Measurements from ENCODE around the gene APBA2.

The APBA2 gene

GRCh38 chr15:28896951-28897350, 11.2 kb downstream of the APBA2 start:
- no peak for DNase-seq (ENCODE audit: low read depth in 2 of 2)

GRCh38 chr15:28897861-28898585, 12.2 kb downstream of the APBA2 start:
- no peak for DNase-seq (ENCODE audit: low read depth in 2 of 2)

- DNase-seq (ENCODE audit: low read depth in 2 of 2): no peak
Measured at GRCh38 chr15:28899061-28899738, 13.4 kb downstream of the APBA2 start.

- DNase-seq (ENCODE audit: low read depth in 2 of 2): no peak
Measured at GRCh38 chr15:28900041-28900891, 14.5 kb downstream of the APBA2 start.

GRCh38 chr15:28900892-28901586, 15.3 kb downstream of the APBA2 start:
- no peak for DNase-seq (ENCODE audit: low read depth in 2 of 2)

GRCh38 chr15:28901587-28901980, 15.8 kb downstream of the APBA2 start:
- DNase-seq (ENCODE audit: low read depth in 2 of 2): no peak

- DNase-seq (ENCODE audit: low read depth in 2 of 2): no peak
Measured at GRCh38 chr15:28901987-28902745, 16.4 kb downstream of the APBA2 start.

GRCh38 chr15:28902856-28903255, 17.1 kb downstream of the APBA2 start:
- DNase-seq (ENCODE audit: low read depth in 2 of 2): no peak

GRCh38 chr15:28903555-28903954, 17.8 kb downstream of the APBA2 start:
- no peak for DNase-seq (ENCODE audit: low read depth in 2 of 2)

GRCh38 chr15:28904003-28904402, 18.2 kb downstream of the APBA2 start:
- DNase-seq (ENCODE audit: low read depth in 2 of 2): no peak

- no peak for DNase-seq (ENCODE audit: low read depth in 2 of 2)
Measured at GRCh38 chr15:28904541-28905315, 19.0 kb downstream of the APBA2 start.

- DNase-seq (ENCODE audit: low read depth in 2 of 2): no peak
Measured at GRCh38 chr15:28907338-28907960, 21.7 kb downstream of the APBA2 start.

GRCh38 chr15:28909958-28910500, 24.3 kb downstream of the APBA2 start:
- no peak for DNase-seq (ENCODE audit: low read depth in 2 of 2)

- no peak for DNase-seq (ENCODE audit: low read depth in 2 of 2)
Measured at GRCh38 chr15:28911310-28911931, 25.6 kb downstream of the APBA2 start.

- DNase-seq (ENCODE audit: low read depth in 2 of 2): no peak
Measured at GRCh38 chr15:28912422-28912821, 26.6 kb downstream of the APBA2 start.

- DNase-seq (ENCODE audit: low read depth in 2 of 2): no peak
Measured at GRCh38 chr15:28913171-28913765, 27.5 kb downstream of the APBA2 start.

- DNase-seq (ENCODE audit: low read depth in 2 of 2): no peak
Measured at GRCh38 chr15:28914046-28914445, 28.3 kb downstream of the APBA2 start.

- no peak for DNase-seq (ENCODE audit: low read depth in 2 of 2)
Measured at GRCh38 chr15:28914483-28915023, 28.8 kb downstream of the APBA2 start.

All from stimulated activated CD4-positive, alpha-beta T cell treated with anti-CD3 and anti-CD28 coated beads, Interleukin-1b, Interleukin-23, amount 100 ng/mL, for 1 hour (primary cell).